Activated T-cell treated with anti-CD3 and anti-CD28 coated beads, Interleukin-2, amount 50 U/mL, for 4 hours (primary cell): ENCODE measurements around the gene TBC1D17. TPM values are rescaled to one million over a fixed set of nuclear protein-coding genes. Genes with fewer than 3 reads are reported as not detected.

Experiments used
- ATAC-seq, 2 donors: fragments of 200-7000 bp; cut with Tn5 transposase; one replicate each; pipeline ENCODE4 v1.10.0; 2021
- DNase-seq: peaks from one replicate; pipeline ENCODE4 v3.0.0-alpha.2; 2020
- H3K27me3 Mint-ChIP-seq: one replicate; pipeline ENCODE4 v1.8.0; 2021; ENCODE audit warnings: low read depth, mixed read lengths
- H3K36me3 Mint-ChIP-seq: one replicate; pipeline ENCODE4 v1.8.0; 2022; ENCODE audit warnings: mixed read lengths; ENCODE audit not compliant: insufficient read depth
- H3K4me1 Mint-ChIP-seq: one replicate; pipeline ENCODE4 v1.8.0; 2021; ENCODE audit warnings: low read depth, mixed read lengths
- H3K4me3 Mint-ChIP-seq: one replicate; pipeline ENCODE4 v1.8.0; 2021; ENCODE audit warnings: mild to moderate bottlenecking, moderate library complexity, mixed read lengths
- H3K9me3 Mint-ChIP-seq: one replicate; pipeline ENCODE4 v1.8.0; 2021; ENCODE audit warnings: mixed read lengths
- total RNA-seq, 3 donors: library from RNA; stranded (reverse); gene quantifications; one replicate each; pipeline ENCODE4 v1.2.1, GENCODE V29; 2021

Gene TBC1D17
- total RNA-seq, 3 donors from 2014 or later = 29.1 to 30.5 (median 29.3) TPM

GRCh38 chr19:49873129-49873521, 4.4 kb upstream of the TBC1D17 start:
- no peaks in the 10 kb centered on the region for H3K27me3 Mint-ChIP-seq
- peaks cover 2% of the 10 kb centered on the region for H3K36me3 Mint-ChIP-seq
- ATAC-seq = no peak
- DNase-seq = no peak
- no peak overlapping the region for H3K4me3 Mint-ChIP-seq
- peaks cover 25% of the 10 kb centered on the region for H3K4me1 Mint-ChIP-seq
- H3K9me3 Mint-ChIP-seq = no peaks in the 10 kb centered on the region

- no peaks in the 10 kb centered on the region for H3K27me3 Mint-ChIP-seq
- peaks cover 29% of the 10 kb centered on the region for H3K4me1 Mint-ChIP-seq
- ATAC-seq (no peak), DNase-seq (no peak)
- H3K36me3 Mint-ChIP-seq = peaks cover 3% of the 10 kb centered on the region
- no peak overlapping the region for H3K4me3 Mint-ChIP-seq
- H3K9me3 Mint-ChIP-seq = no peaks in the 10 kb centered on the region
Measured at GRCh38 chr19:49873834-49874233, 3.7 kb upstream of the TBC1D17 start.

DNA sequence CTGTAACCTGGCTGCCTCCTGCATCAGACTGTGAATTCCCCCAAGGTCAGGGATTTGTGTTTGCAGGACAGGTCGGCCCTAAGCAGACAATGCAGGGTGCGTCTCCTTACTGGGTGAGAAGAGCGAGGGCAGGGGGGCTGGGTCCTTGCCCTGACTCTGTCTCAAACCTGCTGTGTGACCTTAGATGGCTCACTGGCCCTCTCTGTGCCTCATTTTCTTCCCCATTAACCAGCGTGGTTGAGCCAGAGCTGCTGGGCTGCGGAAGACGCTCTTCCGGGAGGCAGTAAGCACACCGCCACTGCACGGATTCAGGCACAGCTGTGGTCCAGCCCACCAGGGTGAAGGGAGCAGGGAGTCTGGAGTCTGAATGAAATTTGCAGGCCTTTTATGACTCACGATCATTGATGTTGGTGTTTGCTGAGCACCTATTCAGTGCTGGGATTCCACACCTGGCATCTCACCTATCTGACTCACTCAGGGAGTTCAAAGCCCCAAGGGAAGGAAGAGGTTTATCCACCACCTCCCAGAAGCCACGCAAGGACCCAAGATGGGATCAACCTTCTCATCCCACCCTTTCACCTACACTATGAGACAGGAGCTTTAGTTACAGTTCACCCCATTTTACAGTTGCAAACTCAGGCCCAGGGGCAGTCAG, 2.9 kb upstream of the TBC1D17 start:
- DNase-seq = no peak
- ATAC-seq = no peak
- Mint-ChIP-seq H3K36me3 (peaks cover 3% of the 10 kb centered on the region), H3K9me3 (no peaks in the 10 kb centered on the region), H3K27me3 (no peaks in the 10 kb centered on the region), H3K4me3 (no peak overlapping the region), H3K4me1 (peaks cover 33% of the 10 kb centered on the region)

DNA sequence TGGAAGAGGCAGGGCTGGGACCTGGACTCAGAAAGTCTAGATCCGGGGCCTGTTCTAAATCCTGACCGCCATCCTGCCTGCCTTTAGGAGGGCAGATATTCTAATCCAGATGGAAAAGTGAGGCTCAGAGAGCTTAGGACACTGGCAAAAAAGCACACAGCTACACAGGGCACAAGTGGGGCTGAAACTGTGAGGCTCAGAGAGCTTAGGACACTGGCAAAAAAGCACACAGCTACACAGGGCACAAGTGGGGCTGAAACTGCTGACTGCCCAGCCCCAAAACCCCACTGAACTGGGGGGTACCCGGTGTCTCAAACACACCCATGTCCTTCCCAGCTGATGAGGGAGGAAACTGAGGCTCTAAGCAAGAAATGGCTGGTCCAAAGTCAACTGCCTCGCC, 2.3 kb upstream of the TBC1D17 start:
- H3K4me3 Mint-ChIP-seq = no peak overlapping the region
- DNase-seq (no peak), ATAC-seq (no peak)
- H3K4me1 Mint-ChIP-seq = peaks cover 32% of the 10 kb centered on the region
- no peaks in the 10 kb centered on the region for H3K27me3 Mint-ChIP-seq
- peaks cover 3% of the 10 kb centered on the region for H3K36me3 Mint-ChIP-seq
- no peaks in the 10 kb centered on the region for H3K9me3 Mint-ChIP-seq

- no peak overlapping the region for H3K4me3 Mint-ChIP-seq
- peaks cover 27% of the 10 kb centered on the region for H3K4me1 Mint-ChIP-seq
- H3K9me3 Mint-ChIP-seq = no peaks in the 10 kb centered on the region
- DNase-seq = peak; percentile 54
- no peaks in the 10 kb centered on the region for H3K27me3 Mint-ChIP-seq
- ATAC-seq = no peak
- peaks cover 3% of the 10 kb centered on the region for H3K36me3 Mint-ChIP-seq
Measured at GRCh38 chr19:49875857-49876421, 1.6 kb upstream of the TBC1D17 start.

- H3K9me3 Mint-ChIP-seq = no peaks in the 10 kb centered on the region
- H3K36me3 Mint-ChIP-seq = peaks cover 5% of the 10 kb centered on the region
- DNase-seq (peak; percentile 97), ATAC-seq (peak; percentile 65 to 67)
- no peaks in the 10 kb centered on the region for H3K27me3 Mint-ChIP-seq
- no peak overlapping the region for H3K4me3 Mint-ChIP-seq
- peaks cover 27% of the 10 kb centered on the region for H3K4me1 Mint-ChIP-seq
Measured at GRCh38 chr19:49876422-49877019, 981 bp upstream of the TBC1D17 start.

DNA sequence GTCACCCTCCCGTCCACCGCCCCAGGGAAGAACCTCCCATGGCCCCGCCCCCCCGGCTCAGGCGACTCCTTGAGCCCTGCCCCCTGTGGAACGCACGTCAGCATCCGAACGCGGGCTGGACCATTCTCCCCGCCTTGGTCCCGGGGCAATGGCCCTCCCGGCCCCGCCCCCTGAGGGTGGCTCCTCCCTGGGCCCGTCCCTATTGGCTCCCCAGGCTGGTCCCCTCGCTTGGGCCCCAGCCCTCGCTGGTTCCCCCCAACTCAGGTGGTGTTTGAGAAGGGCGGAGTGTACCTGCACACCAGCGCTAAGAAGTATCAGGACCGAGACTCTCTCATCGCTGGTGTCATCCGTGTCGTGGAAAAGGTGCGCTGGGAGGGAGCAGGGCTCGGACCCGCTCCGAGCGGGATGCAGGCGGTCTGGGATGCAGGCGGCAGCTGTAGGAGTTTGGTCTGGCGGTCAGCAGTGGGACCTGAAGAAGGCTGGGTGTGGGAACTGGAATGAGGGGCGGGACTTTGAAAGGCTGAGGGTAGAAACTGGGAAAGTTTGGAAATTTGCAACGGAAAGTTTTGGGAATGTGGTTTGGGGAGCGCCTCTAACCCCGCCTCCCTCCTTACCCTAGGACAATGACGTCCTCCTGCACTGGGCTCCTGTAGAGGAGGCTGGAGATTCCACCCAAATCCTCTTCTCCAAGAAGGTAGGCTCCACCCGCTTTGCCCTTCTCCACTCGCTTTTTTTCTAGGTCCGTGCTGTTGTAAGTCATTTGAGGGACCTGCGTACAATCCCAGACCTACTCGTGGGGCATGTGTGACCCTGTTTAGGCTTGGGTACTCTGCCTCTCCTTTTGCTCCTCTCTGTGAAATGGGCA, 609 bp downstream of the TBC1D17 start:
- H3K9me3 Mint-ChIP-seq = no peaks in the 10 kb centered on the region
- ATAC-seq (peak; percentile 70 to 72), DNase-seq (peak; percentile 96)
- H3K4me1 Mint-ChIP-seq = peaks cover 23% of the 10 kb centered on the region
- no peak overlapping the region for H3K4me3 Mint-ChIP-seq
- H3K27me3 Mint-ChIP-seq = no peaks in the 10 kb centered on the region
- peaks cover 12% of the 10 kb centered on the region for H3K36me3 Mint-ChIP-seq

- H3K9me3 Mint-ChIP-seq = no peaks in the 10 kb centered on the region
- no peak for DNase-seq
- no peak overlapping the region for H3K4me3 Mint-ChIP-seq
- H3K27me3 Mint-ChIP-seq = no peaks in the 10 kb centered on the region
- H3K36me3 Mint-ChIP-seq = peaks cover 17% of the 10 kb centered on the region
- no peak for ATAC-seq
- H3K4me1 Mint-ChIP-seq = peaks cover 23% of the 10 kb centered on the region
Measured at GRCh38 chr19:49878744-49879070, 1.2 kb downstream of the TBC1D17 start.

- DNase-seq = no peak
- no peak for ATAC-seq
- Mint-ChIP-seq H3K36me3 (peaks cover 18% of the 10 kb centered on the region), H3K27me3 (no peaks in the 10 kb centered on the region), H3K4me1 (peaks cover 23% of the 10 kb centered on the region), H3K4me3 (no peak overlapping the region), H3K9me3 (no peaks in the 10 kb centered on the region)
Measured at GRCh38 chr19:49879243-49879963, 1.9 kb downstream of the TBC1D17 start.

- ATAC-seq (no peak), DNase-seq (no peak)
- Mint-ChIP-seq H3K4me3 (no peak overlapping the region), H3K4me1 (peaks cover 19% of the 10 kb centered on the region), H3K9me3 (no peaks in the 10 kb centered on the region), H3K36me3 (peaks cover 25% of the 10 kb centered on the region), H3K27me3 (no peaks in the 10 kb centered on the region)
Measured at GRCh38 chr19:49880162-49880869, 2.8 kb downstream of the TBC1D17 start.

- peaks cover 14% of the 10 kb centered on the region for H3K4me1 Mint-ChIP-seq
- ATAC-seq (no peak), DNase-seq (no peak)
- H3K27me3 Mint-ChIP-seq = no peaks in the 10 kb centered on the region
- peaks cover 28% of the 10 kb centered on the region for H3K36me3 Mint-ChIP-seq
- no peaks in the 10 kb centered on the region for H3K9me3 Mint-ChIP-seq
- H3K4me3 Mint-ChIP-seq = no peak overlapping the region
Measured at GRCh38 chr19:49881186-49881585, 3.7 kb downstream of the TBC1D17 start.

DNA sequence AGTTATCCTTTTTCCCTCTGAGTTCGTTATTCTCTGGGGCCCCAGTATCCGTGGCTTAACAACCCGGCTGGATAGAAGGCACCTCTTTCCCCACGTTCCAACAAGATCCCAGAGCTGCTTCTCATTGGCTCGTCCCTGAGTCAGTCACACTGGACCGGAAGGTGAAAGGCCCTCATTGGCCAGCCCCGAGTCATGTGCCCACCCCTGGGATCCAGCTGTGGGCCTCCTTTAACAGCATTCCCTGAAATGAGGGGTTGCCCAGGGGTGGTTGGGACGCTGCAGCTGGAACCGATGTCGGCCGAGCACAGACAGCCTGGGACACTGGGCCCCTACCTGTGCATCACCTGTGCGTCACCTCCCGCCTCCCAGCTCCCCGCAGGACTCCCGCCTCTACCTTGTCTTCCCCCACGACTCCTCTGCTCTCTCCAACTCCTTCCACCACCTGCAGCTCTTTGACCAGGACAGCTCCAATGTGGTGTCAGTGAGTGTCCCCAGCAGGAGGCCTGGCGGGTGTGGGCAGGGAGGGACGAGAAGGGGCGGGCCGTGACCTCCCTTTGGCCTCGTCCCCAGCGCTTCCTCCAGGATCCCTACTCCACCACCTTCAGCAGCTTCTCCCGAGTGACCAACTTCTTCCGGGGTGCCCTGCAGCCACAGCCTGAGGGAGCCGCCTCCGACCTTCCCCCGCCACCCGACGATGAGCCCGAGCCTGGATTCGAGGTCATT, 4.3 kb downstream of the TBC1D17 start:
- H3K9me3 Mint-ChIP-seq = no peaks in the 10 kb centered on the region
- peaks cover 32% of the 10 kb centered on the region for H3K36me3 Mint-ChIP-seq
- no peak for ATAC-seq
- DNase-seq = no peak
- H3K4me3 Mint-ChIP-seq = no peak overlapping the region
- H3K4me1 Mint-ChIP-seq = peaks cover 14% of the 10 kb centered on the region
- no peaks in the 10 kb centered on the region for H3K27me3 Mint-ChIP-seq

GRCh38 chr19:49882643-49883042, 5.1 kb downstream of the TBC1D17 start:
- Mint-ChIP-seq H3K27me3 (no peaks in the 10 kb centered on the region), H3K9me3 (no peaks in the 10 kb centered on the region), H3K4me1 (peaks cover 14% of the 10 kb centered on the region), H3K36me3 (peaks cover 32% of the 10 kb centered on the region), H3K4me3 (no peak overlapping the region)
- no peak for ATAC-seq
- DNase-seq = no peak
